Nephron progenitor cell (in vitro differentiated cells): Measurements from ENCODE around the gene NME2.

Source experiments
- DNase-seq: peaks from one replicate; pipeline ENCODE4 v3.0.0; 2021
- H3K27ac Mint-ChIP-seq: 2 replicates; pipeline ENCODE4 v1.8.0; 2021; ENCODE audit warnings: mild to moderate bottlenecking, moderate library complexity, mixed read lengths
- H3K27me3 Mint-ChIP-seq: 2 replicates; pipeline ENCODE4 v1.8.0; 2021; ENCODE audit warnings: mild to moderate bottlenecking, low read depth, mixed read lengths; ENCODE audit not compliant: poor library complexity
- H3K36me3 Mint-ChIP-seq: 2 replicates; pipeline ENCODE4 v1.8.0; 2021; ENCODE audit warnings: low read depth, mixed read lengths
- H3K4me1 Mint-ChIP-seq: 2 replicates; pipeline ENCODE4 v1.8.0; 2021; ENCODE audit warnings: mixed read lengths
- H3K4me3 Mint-ChIP-seq: 2 replicates; pipeline ENCODE4 v1.8.0; 2021; ENCODE audit warnings: mild to moderate bottlenecking, moderate library complexity, mixed read lengths
- H3K9me3 Mint-ChIP-seq: 2 replicates; pipeline ENCODE4 v1.8.0; 2021; ENCODE audit warnings: mild to moderate bottlenecking, moderate library complexity, mixed read lengths
- CTCF ChIP-seq: fragments of 200-600 bp; sonication (generic); IDR thresholded peaks from 2 replicates; pipeline ENCODE4 v1.5.0; 2021; ENCODE audit warnings: antibody characterized with exemption

The NME2 gene

GRCh38 chr17:51135956-51136355 lies 30.3 kb upstream of the NME2 start:
- TF ChIP-seq CTCF: no peak
- H3K27ac Mint-ChIP-seq: no peak overlapping the region
- H3K9me3 Mint-ChIP-seq: peaks cover 16% of the 10 kb centered on the region
- no peak overlapping the region for H3K4me3 Mint-ChIP-seq
- no peak for DNase-seq
- H3K4me1 Mint-ChIP-seq: no peaks in the 10 kb centered on the region
- H3K36me3 Mint-ChIP-seq: no peaks in the 10 kb centered on the region
- peaks cover 21% of the 10 kb centered on the region for H3K27me3 Mint-ChIP-seq

GRCh38 chr17:51142597-51142996 lies 23.6 kb upstream of the NME2 start:
- no peak overlapping the region for H3K27ac Mint-ChIP-seq
- H3K36me3 Mint-ChIP-seq: no peaks in the 10 kb centered on the region
- H3K4me3 Mint-ChIP-seq: no peak overlapping the region
- peaks cover 2% of the 10 kb centered on the region for H3K9me3 Mint-ChIP-seq
- H3K27me3 Mint-ChIP-seq: peaks cover 12% of the 10 kb centered on the region
- peaks cover 29% of the 10 kb centered on the region for H3K4me1 Mint-ChIP-seq
- DNase-seq: no peak
- TF ChIP-seq CTCF: no peak

GRCh38 chr17:51144266-51145022 lies 21.8 kb upstream of the NME2 start:
- H3K27me3 Mint-ChIP-seq: peaks cover 10% of the 10 kb centered on the region
- no peaks in the 10 kb centered on the region for H3K9me3 Mint-ChIP-seq
- peaks cover 29% of the 10 kb centered on the region for H3K4me1 Mint-ChIP-seq
- no peak for DNase-seq
- peak overlapping the region; percentile 66 for H3K27ac Mint-ChIP-seq
- no peaks in the 10 kb centered on the region for H3K36me3 Mint-ChIP-seq
- H3K4me3 Mint-ChIP-seq: no peak overlapping the region
- no peak for TF ChIP-seq CTCF

- no peak for TF ChIP-seq CTCF
- Mint-ChIP-seq H3K9me3 (no peaks in the 10 kb centered on the region), H3K36me3 (no peaks in the 10 kb centered on the region), H3K4me3 (no peak overlapping the region), H3K27ac (no peak overlapping the region), H3K4me1 (peaks cover 28% of the 10 kb centered on the region), H3K27me3 (peaks cover 10% of the 10 kb centered on the region)
- DNase-seq: no peak
These were observed 18.6 kb upstream of the NME2 start for GRCh38 chr17:51147650-51148049.

- peaks cover 10% of the 10 kb centered on the region for H3K27me3 Mint-ChIP-seq
- no peak overlapping the region for H3K4me3 Mint-ChIP-seq
- peaks cover 22% of the 10 kb centered on the region for H3K4me1 Mint-ChIP-seq
- no peaks in the 10 kb centered on the region for H3K36me3 Mint-ChIP-seq
- no peak for DNase-seq
- H3K9me3 Mint-ChIP-seq: no peaks in the 10 kb centered on the region
- TF ChIP-seq CTCF: no peak
- H3K27ac Mint-ChIP-seq: no peak overlapping the region
These were observed 17.0 kb upstream of the NME2 start for GRCh38 chr17:51149163-51149562.

GRCh38 chr17:51150932-51151331 lies 15.3 kb upstream of the NME2 start:
- no peak for TF ChIP-seq CTCF
- Mint-ChIP-seq H3K36me3 (peaks cover 6% of the 10 kb centered on the region), H3K4me3 (no peak overlapping the region), H3K9me3 (no peaks in the 10 kb centered on the region), H3K27me3 (peaks cover 7% of the 10 kb centered on the region), H3K27ac (no peak overlapping the region), H3K4me1 (peaks cover 10% of the 10 kb centered on the region)
- no peak for DNase-seq
